Stimulated activated CD4-positive, alpha-beta T cell treated with anti-CD3 and anti-CD28 coated beads, TNF-alpha, amount 100 ng/mL, for 24 hours (primary cell): ENCODE measurements around the gene NEDD4.
A peak's percentile ranks its signal among the peaks of the same experiment; 100 is the strongest.
"Not testable (repeated sequence)": the region's sequence is repeated elsewhere in the genome, so short reads cannot be mapped to it uniquely, and the experiment has no call there.

Source experiments
- DNase-seq, 3 experiments: peaks; one replicate each; pipeline ENCODE4 v3.0.0-alpha.2; 2020; ENCODE audit warnings: low read depth in 3 of 3

Gene NEDD4

DNA sequence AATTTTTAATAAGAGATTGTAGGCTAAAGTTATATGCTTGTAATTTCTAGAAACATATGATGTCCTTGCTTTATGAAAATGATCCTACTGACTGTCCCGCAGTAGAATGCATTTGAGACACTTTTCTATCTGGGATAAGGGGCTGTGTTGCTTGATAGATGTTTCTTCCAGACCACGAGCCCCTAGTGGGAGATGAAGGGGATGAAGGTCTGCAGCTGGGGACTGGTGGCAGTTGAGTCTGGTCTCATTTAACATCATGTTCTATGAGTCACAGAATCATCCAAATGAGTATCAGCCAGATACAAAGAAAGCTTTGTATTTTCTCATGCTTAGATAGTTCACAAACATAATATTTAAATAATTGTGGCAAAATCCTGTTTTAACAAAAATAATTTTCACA, 166.2 kb downstream of the NEDD4 start:
- no peak for DNase-seq

GRCh38 chr15:55824857-55825613, 168.4 kb downstream of the NEDD4 start:
- DNase-seq: no peak

DNA sequence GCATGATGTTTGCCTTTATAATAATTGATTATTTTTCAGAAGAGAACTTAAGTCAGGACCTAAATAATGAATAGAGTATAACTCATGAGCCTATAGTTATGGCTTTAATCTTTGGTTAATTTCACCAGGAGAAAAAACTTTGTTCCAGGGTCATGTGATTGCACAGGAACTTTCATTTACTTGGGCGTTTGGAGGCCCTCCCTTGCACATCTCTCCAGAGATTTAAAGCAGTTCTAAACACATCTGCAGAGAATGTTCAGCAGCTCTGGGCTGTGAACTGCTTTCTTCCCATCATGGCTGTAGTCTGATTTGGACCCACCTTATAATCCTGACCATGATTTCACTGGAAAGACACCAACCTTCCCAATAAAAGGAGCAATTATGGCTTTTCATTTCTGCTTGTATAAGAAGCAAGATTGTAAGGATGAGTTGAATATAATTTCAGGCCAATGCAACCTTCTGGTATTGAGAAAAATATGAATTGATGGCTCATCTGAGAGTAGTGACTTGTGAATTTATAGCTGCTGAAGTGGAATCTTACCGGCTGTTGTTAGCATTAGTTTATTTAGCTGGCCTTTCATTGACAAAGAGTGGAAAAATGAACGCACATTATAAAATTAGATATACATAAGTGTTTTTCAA, 169.6 kb downstream of the NEDD4 start:
- DNase-seq: no peak

- DNase-seq: no peak
Measured at GRCh38 chr15:55823191-55823670, 170.2 kb downstream of the NEDD4 start.

- DNase-seq: not testable (repeated sequence)
Measured at GRCh38 chr15:55821740-55822139, 171.7 kb downstream of the NEDD4 start.

DNA sequence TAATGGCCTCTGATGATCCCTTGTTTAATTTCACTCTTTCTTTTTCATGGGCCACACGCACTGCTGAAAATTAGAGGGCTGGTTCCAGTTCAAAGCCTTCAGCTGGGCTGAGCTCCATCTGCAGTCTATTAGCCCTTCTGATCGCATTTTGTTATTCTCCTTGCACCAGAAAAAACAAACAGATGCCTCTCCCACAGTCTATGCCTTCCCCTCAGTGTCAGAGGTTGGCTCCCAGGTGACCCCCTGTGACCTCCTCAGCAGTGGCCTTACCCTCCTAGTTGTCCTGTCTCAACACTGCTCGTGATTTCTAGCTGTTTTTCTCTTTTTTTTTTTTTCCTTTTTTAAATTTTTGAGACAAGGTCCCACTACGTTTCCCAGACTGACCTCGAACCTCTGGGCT, 173.4 kb downstream of the NEDD4 start:
- no peak for DNase-seq

DNA sequence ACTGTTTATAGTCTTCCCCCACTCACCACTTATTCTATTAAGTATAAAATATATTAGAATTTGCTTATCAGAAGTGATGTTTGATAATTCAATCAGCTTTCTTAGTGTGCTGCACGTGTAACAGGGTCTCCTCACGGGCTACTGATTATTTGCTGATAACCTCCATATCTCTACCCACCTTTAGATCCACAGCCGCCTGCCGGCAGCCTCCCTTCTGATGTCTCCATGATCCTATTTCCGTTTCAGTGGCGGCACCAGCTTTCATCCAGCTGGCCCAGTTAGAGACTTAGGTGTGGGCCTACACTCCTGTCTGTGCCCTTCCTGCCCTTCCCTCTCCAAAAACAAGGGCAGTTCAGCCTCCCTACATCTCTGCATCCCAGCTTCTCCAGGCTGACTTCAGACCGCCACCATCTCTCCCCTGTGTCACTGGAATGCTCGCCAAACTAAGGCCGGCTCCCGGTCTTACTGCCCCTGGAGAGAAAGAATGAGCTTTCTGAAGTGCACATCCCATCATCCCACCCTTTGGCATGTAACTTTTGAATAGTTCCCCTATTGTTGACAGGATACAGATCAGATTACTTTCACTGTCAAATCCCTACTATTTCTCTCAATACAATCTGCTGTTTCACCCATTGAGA, 173.9 kb downstream of the NEDD4 start:
- no peak for DNase-seq

GRCh38 chr15:55816017-55816416, 177.4 kb downstream of the NEDD4 start:
- no peak for DNase-seq

DNA sequence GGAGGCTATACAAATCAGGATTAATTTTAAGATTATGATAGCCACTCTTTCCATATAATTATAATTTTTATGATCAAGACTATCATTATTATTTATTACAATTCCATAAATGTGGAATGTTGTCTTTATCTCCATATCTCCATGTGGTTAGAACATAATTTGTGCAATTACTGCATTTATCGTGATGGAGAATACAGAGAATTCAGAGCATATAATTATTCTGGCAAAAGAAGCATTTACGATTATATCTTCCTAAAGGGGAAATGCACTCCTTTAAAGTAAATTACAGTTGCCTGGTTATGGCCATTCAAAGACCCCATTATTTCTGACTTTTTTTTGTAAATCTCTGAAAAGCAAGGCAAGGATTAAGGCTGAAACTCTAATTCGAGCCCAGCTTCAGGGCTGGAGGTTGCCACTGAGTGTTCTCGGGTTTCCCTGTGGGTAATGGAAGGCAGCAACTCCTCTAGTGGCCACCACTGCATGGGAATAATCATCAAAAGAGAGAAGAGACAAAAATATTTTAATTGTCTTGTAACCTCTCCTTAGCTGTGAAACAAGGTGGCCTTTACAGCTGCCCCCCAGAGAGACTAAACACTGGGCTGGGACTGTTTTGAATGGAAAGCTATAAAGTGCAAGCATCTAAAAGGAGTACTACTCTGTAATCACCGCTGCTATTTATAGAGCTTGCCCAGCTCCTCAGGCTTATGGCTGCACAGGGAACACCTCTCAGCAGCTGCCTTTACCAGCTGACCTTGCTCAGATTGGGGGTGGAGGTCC, 190.6 kb downstream of the NEDD4 start:
- DNase-seq: no peak

- no peak for DNase-seq
Measured at GRCh38 chr15:55800216-55800615, 193.2 kb downstream of the NEDD4 start.

DNA sequence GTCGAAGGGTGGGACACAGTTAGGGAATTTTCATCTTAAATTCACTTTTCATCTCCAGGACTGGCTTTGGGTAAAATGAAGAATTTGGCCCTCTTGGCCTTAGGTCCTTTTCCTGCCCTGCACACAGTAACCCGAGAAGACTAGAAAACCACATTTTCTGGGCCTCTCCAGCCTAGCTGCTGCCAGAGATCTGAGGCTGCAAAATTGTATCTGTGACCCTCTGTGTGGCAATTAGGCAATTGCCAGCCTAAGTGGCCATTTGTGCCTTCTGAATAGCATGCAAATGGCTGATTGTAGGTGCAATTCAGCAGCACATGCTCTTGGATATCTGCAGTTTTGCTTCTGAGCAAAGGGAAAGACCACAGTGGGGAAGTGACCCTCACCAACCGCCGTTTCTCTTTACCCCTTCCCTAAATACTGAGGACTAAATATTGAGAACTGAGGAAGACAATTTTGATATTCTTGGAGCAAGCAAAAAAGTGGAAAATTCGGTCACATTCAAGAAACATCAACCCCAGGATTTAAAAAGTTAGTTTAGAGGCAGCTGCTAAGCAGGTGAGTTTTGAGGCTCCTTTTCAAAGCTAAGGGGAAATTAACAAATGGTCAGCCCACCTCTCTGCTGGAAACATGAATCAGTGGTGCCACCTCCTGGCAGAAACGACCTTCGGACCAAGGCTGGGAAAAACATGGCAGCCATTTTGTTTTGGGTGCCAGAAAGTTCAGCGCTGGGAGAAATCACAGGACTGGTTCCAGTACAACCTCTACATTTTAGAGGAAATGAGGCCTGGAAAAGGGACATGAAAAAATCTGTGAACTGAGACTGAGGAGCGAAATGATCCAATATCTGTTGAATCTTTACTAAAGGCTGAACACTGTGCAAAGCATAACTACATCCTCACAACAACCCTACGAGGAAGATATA, 193.9 kb downstream of the NEDD4 start:
- peak in 1 of 3 experiments; percentile 15 for DNase-seq

- no peak for DNase-seq
Measured at GRCh38 chr15:55796321-55796965, 197.0 kb downstream of the NEDD4 start.

- DNase-seq: no peak
Measured at GRCh38 chr15:55795031-55795430, 198.4 kb downstream of the NEDD4 start.

GRCh38 chr15:55791551-55792400, 201.6 kb downstream of the NEDD4 start:
- DNase-seq: no peak

DNA sequence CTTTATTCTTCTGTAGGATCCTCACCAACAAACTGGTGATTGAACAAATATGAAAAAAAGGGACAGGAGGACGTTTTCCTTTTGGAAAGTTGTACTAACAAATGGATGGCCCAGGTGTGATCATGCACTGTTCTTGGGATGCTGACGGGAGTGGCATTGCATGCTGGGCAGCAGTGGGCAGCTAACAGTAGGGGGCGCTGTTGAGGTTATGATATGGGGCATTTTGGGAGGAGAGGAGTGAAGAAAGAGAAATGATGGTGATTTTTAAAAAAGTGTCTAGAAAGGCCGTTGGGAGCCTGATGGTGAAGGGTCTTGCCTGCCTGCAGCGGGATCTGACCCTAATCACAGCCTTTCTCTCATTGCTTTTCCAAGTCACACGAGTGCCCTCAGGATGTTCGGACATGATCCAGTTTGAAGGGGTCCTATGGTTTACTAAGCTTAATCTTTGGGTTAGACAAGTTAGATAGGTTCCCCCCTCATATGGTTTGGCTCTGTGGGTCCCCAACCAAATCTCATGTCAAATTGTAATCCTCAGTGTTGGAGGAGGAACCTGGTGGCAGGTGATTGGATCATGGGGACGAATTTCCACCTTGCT, 204.2 kb downstream of the NEDD4 start:
- peak; percentile 28 to 52 (median 29) for DNase-seq

- no peak for DNase-seq
Measured at GRCh38 chr15:55786341-55786740, 207.1 kb downstream of the NEDD4 start.

- DNase-seq: not testable (repeated sequence)
Measured at GRCh38 chr15:55785593-55785992, 207.8 kb downstream of the NEDD4 start.

DNA sequence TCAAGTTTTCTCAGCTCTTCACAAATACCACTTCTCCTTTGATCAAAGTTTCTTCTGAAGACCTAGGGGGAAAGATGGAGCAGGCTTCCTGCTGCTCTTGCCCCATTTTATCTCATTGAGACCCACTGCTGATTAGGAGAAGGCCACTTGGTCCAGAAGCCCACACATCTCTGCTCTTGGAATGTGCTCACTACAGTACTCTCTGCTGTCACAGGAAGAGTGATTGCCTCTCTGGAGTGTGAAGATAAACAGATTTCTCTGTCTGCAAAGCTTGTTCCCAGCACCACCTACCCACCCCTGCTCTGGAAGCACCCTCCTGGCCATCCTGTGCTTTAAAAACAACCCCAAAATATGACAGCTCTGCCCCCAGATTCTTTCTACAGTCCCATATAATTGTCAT, 209.1 kb downstream of the NEDD4 start:
- DNase-seq: no peak

DNA sequence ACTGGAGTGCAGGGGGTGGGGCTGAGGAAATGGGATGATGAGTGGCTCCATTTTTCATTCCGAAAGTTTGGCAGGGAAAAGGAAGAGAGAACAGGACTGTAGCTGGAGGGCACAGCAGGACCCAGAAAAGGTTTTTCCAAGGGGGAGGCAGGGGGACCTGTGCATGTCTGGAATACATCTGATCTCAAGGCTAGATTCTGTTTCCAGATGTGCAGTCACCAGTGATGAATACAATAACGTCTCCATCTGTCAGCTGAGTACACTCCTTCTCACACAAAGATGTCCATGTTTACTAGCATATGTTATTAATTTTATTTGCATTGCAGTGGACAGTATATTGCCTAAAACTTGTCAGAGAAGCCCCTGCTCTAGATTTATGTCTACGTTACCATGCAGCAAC, 210.5 kb downstream of the NEDD4 start:
- DNase-seq: no peak
